NK-92 (cell line): ENCODE results near the gene PSKH1.

Source experiments
- DNase-seq: peaks from one replicate; lab custom pipeline; 2025; ENCODE audit not compliant: unreplicated experiment; lab: John Stamatoyannopoulos, UW

Gene PSKH1

DNA sequence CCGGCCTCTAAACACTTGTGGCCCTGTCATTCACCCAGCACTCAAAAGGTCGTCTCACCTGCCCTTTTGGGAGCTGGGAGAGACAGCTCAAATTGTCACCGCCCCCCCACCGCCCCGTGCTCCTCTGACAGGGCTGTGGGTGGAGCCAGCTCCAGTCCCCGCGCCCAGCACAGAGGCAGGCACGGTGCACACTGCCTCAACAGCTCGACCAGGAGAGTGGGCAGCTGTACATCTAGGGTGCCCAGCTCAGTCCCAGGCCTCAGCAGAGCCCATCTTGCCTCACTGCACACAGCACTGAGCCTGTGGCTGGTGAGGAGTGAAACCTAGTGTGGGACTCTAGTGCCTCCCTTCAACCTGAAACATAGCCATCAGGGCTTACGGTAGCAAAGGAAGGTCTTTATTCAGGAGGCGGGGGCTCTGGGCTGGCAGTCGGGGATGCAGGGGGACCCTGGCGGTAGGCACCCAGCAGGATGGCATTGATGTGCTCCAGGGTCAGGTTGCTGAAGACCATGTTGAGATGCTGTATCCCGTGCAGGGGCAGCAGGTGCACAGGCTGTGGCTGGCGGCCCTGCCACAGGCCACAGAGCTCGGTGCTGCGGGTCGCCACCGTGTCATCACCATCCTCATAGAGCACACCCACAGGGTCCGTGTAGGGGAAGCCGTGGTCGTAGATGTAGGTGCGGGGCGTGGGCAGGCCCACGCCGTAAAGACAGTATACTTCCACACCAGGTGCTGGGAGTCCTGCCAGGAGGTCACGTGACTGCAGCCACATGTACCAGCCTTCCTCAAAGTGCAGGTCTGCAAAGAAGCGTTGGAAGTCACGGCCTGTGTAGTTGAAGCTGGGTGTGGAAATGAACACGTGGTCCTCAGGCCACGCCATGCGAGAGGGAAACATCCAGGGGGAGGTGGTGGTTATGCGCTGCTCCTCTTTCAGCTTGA lies 46.7 kb downstream of the PSKH1 start:
- DNase-seq = no peak

DNA sequence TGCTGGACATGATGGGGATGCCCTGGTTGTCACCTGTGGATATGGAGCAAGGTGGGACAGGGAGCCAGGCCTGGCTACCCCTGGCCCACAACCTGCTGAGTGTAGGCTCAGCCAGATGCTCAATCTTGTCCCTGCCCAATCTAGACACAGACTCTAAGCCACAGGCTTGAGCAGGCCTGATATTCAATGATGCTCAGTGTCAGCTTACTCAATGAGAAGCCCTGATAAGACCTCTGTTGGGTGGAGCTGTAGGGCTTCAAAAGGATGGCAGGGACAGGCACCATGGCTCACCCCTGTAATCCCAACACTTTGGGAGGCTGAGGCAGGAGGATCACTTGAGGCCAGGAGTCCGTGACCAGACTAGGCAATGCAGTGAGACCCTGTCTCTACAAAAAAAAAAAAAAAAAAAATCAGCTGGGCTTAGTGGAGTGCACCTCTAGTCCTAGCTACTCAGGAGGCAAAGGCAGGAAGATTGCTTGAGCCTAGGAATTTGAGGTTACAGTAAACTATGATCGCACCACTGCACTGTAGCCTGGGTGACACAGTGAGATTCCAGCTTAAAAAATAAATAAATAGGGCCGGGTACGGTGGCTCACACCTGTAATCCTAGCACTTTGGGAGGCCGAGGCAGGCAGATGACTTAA lies 47.5 kb downstream of the PSKH1 start:
- no peak for DNase-seq

DNA sequence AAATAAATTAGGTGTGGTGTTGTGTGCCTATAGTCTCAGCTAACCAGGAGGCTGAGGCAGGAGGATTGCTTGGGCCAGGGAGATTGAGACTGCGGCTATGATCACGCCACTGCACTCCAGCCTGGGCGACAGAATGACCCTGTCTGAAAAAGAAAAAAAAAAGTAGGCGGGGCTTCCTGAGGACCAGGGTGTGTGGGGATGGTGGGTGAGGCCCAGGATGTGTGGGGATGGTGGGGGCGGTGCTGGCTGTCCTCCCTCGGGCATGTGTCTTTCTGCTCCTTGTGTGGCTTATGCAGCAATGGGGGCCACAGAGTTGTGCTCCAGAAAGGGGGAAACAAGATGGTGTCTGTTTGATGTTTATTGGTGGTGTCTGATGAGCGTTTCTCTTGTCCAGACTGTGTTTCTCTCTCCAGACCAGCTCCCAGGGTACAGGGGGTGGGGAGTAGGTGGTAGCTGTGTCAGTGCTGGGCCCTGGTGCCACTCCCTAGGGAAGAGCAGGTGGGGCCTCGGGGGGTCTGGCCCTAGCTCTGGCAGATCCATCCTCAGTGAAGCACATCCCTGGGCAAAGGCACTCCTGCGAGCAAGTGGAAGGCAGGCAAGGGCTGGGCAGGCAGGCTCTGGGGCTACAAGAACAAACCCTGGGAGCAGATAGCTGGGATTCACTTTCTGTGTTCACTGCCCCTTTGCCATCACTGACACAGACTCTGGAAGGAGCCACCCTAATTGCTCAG lies 48.6 kb downstream of the PSKH1 start:
- DNase-seq = no peak

DNA sequence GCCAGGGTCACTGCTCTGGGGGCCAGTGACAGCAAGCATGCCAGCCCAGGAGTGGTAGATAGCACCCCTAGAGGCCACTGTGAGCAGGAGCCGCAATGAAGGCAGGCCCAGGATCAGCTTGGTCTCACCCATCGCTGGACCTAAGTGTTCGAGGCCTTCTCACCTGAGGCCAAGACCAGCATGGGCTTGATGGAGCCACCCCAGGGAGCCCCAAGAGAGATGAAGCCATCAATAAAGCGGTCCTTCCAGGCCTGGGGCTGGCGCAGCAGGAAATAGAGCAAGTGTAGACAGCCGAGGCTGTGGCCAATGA lies 49.1 kb downstream of the PSKH1 start:
- no peak for DNase-seq

DNA sequence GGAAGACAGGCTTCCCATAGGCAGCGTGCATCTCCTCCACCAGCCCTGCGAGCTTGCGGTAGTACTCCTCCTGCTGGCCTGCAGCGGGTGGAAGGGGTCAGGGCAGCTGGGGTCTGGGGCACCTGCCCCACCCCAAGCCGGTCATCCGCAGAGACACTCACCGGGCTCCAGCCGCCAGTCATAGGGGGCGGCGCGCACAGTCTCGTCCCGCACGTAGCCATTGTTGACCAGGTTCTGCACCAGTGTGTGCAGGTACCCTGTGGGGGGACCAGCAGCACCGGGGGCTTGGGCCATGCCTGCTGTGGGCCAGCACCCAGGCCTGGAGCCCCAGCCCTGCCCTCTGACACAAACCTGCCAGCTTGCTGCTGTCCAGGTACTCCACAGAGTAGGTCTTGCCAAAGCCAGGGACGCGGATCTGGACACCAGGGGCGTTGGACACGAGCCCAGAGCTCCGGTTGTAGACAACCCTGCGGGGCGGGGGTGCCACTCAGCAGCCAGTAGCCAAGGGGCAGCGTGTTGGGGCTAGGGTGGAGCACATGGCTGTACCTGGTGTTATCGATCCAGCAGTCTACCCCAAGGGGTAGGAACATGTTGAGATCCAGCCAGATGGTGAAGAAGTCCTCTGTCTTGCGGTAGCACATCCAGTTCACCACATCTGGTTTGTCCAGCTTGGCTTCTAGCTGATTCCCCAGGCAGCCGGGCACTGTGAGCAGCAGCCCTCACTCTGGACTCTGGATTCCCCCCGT lies 49.6 kb downstream of the PSKH1 start:
- no peak for DNase-seq

DNA sequence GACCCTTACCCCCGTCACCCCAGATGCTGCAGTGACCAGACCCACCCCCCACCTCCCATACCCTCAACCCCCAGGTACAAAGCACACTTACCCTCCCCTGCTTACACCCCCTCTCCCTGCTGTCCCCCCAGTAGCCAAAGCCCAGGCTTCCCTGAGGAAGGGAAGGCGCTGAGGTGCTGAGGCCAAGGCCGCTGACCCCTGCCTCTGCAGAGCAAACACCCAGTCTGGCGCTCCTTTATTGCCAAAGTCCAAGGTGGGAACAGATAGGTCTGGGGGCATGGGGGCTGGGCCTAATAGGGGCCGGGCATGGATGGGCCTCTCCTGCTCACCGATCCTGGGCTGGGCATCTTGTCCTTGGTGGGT lies 50.2 kb downstream of the PSKH1 start:
- DNase-seq = no peak

DNA sequence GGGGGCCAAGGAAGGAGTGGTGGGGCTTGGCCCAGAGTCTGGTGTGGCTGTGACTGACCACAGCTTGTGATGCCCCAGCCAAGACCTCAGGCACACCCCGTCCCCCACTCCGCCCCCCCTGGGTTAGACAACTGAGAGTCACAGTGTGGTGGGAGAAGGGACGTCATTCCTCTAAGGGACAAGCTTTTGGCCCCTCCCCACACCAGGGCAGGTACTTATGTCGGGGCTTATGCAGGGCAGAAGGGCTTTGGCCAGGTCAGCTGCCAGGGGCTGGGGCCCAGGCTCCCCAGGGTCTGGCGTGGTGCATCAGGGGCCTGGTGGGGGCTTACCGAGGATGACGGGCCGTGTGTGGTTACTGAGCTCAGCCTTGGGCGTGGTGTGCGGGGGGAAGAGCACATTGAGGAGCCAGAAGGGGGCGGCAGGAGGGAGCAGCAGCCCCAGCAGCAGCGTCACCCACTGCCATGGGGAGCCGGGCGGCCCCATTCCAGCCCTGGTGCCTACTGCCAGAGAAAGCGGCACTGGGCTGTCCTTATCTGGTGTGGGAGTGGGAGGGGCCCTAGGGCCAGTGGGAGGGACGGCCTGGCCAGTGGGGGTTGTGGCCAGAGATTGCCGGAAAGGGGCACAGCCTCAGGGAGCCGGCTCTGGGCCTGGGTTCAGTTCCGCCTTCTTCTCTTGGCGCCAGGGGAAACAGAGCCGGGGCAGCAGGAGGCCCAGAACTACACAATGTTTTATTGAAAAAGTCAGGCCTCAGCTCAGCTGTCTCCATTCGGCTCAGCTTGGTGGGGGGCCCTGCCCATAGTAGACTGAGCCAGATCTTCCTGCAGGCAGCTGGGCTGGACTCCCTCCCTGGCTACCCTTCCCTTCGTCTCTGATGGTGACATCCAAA lies 50.8 kb downstream of the PSKH1 start, which contains the start of gene LCAT:
Gene LCAT (minus strand): TSS at position 502 of the 886 bp plus-strand sequence. CDS start 19 bp downstream, at position 483.
- DNase-seq = no peak

DNA sequence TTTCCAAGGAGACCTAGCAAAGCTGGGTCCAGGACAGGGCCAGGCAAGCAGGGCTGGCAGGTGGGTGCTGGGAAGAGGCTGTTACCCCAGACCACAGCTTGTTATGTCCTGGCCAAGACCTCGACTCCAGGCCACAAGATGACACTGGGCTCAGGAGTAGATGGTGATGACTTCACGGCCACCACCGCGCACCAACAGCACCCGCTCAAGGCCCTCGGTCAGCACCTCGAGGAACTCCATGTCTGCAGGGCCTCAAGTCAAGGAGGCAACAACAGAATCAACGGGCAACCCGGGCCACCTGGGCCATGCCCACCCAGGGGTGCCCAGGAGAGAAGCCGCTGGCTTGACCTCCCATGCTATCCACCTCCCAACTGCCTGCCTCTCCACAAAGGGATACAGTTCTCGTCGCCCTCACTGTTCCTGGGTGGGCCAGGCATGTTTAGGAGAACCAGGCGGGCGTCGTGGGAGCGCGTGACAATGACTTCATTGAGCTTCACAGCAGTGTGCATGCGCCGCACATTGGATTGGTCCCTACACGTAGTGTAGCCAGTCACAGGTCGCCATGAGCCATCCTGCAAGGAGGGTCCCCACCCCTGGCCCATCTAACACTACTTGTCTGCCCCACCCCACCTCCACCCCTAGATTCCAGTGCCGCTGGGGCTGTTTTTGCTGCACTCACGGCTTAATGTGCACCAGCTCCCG lies 51.8 kb downstream of the PSKH1 start:
- no peak for DNase-seq

DNA sequence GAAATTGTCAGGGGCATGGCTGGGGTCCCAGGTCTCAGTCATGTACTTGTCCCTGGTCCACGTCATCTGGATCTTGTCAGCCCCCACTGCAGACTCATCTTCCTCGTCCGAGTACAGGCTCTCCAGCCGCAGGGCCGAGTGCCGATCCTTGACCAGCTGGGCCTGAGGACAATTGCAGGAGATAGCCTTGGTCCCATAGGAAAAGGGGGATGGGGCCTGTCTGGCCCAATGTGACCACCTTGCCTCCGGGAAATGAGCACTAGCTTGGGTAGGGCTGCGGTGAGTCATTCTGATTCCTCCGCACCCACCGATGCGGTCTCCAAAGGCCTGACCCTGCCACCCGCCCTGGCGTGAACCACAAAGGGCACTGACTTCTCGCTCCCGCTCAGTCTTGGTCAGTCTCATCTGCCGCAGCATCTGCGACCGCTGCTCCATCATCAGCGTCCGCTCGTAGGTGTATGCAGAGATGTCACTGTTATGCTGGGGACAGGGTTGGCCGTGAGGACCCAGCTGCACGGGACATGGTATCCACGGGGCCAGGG lies 52.4 kb downstream of the PSKH1 start:
- DNase-seq = no peak

DNA sequence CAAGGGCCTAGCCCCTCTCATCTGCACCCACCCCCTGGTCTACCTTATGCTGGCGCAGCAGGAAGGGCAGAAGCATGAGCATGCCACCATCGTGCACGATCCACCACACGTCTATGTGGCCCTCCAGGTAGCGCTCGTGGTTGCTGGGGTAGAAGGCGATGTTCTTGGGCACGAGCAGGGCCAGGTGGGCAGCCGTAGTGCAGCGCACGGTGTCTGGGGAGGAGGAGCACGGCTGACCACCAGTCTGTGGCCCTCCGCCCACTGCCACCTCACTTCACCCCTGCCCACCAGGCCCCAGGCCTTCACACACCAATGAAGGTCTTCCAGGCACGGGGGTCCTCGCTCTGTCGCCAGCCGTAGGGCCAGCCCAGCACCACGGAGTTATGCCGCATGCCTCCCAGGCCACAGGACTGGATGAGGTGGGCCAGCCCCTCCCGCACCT lies 53.1 kb downstream of the PSKH1 start:
- no peak for DNase-seq

DNA sequence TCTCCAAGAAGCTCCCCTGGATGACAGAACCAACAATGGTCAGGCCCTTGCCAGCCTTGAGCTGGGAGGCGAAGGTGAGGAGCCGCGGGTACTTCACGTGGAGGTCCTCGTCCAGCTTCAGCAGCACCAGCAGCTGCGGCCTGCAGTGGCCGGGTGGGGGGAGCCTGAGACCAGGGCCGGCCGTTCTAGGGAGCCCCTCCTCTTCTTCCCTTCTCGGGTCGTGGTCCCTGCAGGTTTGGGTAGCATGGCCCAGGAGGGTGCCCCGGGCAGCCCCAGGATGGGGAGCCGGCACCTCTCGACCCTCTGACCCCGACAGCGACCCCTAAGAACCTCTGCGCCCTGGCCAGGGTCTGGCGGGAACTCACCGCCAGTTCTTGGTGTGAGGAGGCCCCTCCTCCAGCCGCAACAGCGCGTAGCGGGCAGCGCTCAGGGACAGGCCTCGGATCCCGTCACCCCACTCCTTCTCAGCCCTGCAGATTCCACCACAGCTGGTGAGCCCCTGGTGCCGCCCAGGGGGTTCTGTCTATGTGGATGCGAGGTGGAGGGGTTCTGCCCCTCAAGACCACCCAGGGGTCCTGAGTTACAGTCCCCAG lies 54.0 kb downstream of the PSKH1 start:
- DNase-seq = no peak

DNA sequence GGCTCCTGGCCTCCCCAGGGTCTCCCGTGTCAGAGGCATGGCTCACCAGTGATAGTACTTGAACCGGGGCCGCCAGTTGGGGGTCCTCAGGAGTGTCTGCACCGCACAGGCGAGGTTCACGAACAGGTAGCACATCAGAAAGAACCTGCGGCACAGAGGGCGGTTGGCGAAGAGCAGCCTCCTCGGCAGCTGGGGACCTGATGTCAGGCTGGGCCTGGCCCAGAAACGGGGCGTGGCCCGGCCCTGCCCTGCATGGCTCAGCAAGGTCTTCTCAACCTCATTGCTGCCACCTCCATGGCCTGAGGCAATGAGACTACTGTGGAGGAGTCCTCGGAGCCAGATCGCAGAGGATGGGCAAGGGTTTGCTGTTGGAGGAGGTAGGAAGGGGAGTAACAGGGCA lies 55.0 kb downstream of the PSKH1 start:
- DNase-seq = no peak

DNA sequence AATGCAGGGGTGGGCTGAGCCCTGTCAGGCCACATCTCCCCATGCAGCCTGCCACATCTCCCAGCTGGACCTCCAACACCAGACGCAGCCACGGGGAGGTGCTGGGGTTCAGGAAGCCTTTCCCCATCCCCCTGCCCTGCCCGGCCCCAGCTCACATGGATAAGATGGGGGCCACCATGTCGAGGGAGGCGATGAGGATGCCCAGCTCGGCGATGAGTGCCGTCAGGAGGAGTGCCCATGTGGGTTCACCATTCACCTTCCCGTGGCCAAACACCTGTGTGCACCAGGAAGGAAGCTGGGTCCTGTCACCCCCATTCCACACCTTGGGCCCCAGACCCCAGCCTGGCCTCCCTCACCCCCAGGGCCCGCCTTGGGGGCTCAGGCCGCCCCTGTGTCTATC lies 56.6 kb downstream of the PSKH1 start:
- no peak for DNase-seq

DNA sequence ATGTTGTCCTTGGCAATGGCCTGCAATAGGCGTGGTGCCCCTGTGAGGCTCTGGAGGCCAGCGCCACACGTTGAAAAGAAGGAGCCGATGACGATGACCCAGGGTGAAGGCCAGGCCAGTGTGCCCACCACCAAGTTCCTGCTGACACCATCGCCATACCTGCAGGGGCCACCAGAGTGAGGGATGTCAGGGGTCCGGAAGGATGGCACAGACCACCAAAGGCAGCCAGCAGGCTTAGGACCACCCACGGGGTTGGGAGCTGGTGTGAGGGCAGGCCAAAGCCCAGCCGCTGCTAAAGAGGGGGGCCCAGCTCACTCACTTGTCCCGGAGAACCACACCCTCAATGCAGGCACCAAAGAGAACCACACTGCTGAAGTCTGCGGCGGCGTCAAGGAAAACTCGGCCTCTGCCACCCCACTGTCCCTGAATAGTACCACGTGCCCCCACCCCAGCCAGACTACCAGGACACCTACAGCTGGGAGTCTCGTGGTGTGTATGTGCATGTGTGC lies 57.3 kb downstream of the PSKH1 start:
- DNase-seq = no peak

DNA sequence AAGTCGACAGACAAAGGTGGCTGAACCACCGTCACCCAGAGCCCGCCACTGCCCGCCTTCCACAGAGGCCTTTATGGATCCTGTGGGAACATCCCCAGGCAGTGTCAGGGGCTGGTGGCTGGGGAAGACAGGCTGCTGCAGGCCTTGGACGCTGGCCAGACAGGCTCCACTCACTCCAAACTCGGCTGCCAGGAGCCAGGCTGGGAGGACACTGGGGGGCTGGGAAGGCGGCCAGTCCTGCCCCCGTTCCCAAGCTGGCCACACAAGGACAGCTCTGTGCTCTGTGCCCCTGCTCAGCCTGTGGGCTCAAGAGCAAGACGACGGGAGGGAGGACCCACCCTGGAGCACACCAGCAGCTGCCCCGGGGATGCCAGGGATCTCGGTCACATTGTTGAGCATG lies 58.4 kb downstream of the PSKH1 start:
- no peak for DNase-seq

DNA sequence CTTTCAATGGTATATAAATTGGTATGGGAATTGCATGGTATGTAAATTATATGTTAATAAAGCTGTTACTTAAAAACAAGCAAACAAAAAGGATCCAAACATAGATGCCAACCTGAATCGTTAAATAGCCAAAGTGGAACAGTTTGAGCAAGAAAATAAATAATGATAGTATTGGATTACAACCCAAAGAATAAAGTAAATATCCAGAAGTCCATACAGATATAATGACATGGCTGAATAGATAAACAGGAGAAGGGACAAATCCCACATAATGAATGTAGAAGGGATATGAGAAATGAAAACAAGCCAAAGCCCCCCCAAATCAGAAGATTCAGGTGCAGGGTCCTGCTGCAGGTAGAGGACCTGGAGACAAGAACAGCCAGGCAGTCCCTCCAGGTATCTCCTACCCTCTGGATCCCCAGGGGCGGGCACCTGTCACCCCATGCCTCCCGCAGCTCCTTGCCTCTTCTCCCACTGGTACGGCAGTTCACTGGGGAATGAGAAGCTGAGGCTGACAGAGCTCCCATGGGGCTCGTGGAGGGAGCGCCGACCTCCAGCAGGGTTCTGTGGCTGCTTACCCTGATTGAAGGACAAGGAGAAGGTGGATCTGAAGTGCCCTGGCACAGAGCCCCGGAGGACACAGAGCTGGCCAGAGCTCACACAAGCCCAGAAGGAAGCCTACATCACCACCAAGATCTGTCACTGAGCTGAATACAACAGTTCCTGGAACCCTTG lies 60.8 kb downstream of the PSKH1 start:
- no peak for DNase-seq

DNA sequence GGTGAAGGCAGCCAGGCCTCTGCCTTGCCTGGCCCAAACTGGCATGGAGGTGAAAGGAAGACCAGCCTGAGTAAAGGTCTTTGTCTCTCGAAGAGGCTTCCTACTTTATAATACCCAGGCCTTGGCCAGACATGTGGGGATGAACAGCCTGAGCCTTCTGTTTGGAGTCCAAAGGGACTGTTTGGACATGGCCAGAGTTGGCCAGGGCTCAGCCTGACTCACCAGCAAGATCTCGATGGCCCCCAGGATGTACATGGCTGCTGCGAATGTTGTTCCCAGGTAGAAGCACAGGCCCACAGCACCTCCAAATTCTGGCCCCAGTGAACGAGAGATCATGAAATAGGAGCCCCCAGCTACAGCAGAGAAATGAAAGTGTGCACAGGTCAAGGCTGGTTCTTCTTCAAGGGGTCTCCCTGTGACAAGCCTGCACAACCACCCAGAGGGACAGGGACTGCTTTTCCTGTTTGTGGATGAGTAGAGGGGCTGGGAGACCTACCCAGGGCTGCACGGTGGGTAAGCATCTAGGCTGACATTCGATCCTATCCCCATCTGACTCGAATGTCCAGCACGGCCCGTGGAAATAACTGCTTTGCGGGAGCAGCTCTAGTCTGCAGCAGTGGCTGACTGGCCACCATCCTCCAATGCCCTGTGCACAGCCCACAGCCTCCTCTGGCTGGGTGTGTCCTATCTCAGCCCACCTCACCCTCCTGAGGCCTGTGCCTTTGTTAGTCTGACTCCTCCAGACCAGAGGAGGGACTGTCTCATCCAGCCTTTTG lies 61.6 kb downstream of the PSKH1 start:
- DNase-seq = no peak
